ENCODE measurements around the gene CLDN4. TPM values are rescaled to one million over a fixed set of nuclear protein-coding genes. Genes with fewer than 3 reads are reported as not detected.

CLDN4 gene
- total RNA-seq, 2 donors from 2014 or later = 162 to 216 TPM

- intact Hi-C loops (cut with DNase I) = loop anchor here (10.0 kb wide), 1 partner anchor 254 kb away; no protein-coding TSS in a partner anchor
- Histone ChIP-seq H3K36me3 (no peaks in the 10 kb centered on the region), H3K4me1 (replicated peaks) (no peaks in the 10 kb centered on the region), H3K27me3 (replicated peaks; ENCODE audit: insufficient read depth) (no peaks in the 10 kb centered on the region), H3K27ac (no peak overlapping the region), H3K4me3 (no peak overlapping the region), H3K9me3 (no peaks in the 10 kb centered on the region)
- TF ChIP-seq POLR2AphosphoS5 (IDR thresholded peaks at IDR 0.05) (no peak), POLR2A (IDR thresholded peaks at IDR 0.05) (no peak), CTCF (IDR thresholded peaks at IDR 0.05) (no peak)
- WGBS = 78% methylated on average over 2 of the region's 2 CpGs
- no peak for DNase-seq (ENCODE audit: low spot score)
Measured at GRCh38 chr7:73858807-73859206, 28.0 kb downstream of the CLDN4 start.

GRCh38 chr7:73860859-73861258, 30.1 kb downstream of the CLDN4 start, which contains the start of gene TMEM270:
Gene TMEM270, plus strand, starts transcription at chr7:73861159. Its CDS starts 36 bp downstream, at chr7:73861195.
- Histone ChIP-seq H3K36me3 (no peaks in the 10 kb centered on the region), H3K27ac (no peak within 1 kb of the TSS), H3K27me3 (replicated peaks; ENCODE audit: insufficient read depth) (no peaks in the 10 kb centered on the region), H3K4me1 (replicated peaks) (no peaks in the 10 kb centered on the region), H3K4me3 (no peak within 1 kb of the TSS), H3K9me3 (no peaks in the 10 kb centered on the region)
- TF ChIP-seq POLR2AphosphoS5 (IDR thresholded peaks at IDR 0.05) = no peak
- no peak for TF ChIP-seq POLR2A (IDR thresholded peaks at IDR 0.05)
- no peak for TF ChIP-seq CTCF (IDR thresholded peaks at IDR 0.05)
- 93% methylated on average over 10 of the region's 11 CpGs for WGBS
- intact Hi-C loops (cut with DNase I) = loop anchor here (10.0 kb wide), 1 partner anchor 344 kb away; no protein-coding TSS in a partner anchor
- DNase-seq (ENCODE audit: low spot score) = no peak

- WGBS = 90% methylated on average over 12 of the region's 12 CpGs
- H3K4me1 ChIP-seq (replicated peaks) = no peaks in the 10 kb centered on the region
- TF ChIP-seq POLR2A (IDR thresholded peaks at IDR 0.05) (no peak), CTCF (IDR thresholded peaks at IDR 0.05) (no peak), POLR2AphosphoS5 (IDR thresholded peaks at IDR 0.05) (no peak)
- no peaks in the 10 kb centered on the region for H3K9me3 ChIP-seq
- H3K27me3 ChIP-seq (replicated peaks; ENCODE audit: insufficient read depth) = no peaks in the 10 kb centered on the region
- DNase-seq (ENCODE audit: low spot score) = no peak
- no peaks in the 10 kb centered on the region for H3K36me3 ChIP-seq
- intact Hi-C loops (cut with DNase I) = loop anchor here (10.0 kb wide), 1 partner anchor 343 kb away; no protein-coding TSS in a partner anchor
- H3K4me3 ChIP-seq = no peak overlapping the region
- H3K27ac ChIP-seq = no peak overlapping the region
Measured at GRCh38 chr7:73861305-73861704, 30.5 kb downstream of the CLDN4 start.

- Histone ChIP-seq H3K36me3 (no peaks in the 10 kb centered on the region), H3K27ac (no peak overlapping the region), H3K4me1 (replicated peaks) (no peaks in the 10 kb centered on the region), H3K4me3 (no peak overlapping the region), H3K9me3 (no peaks in the 10 kb centered on the region), H3K27me3 (replicated peaks; ENCODE audit: insufficient read depth) (no peaks in the 10 kb centered on the region)
- TF ChIP-seq POLR2AphosphoS5 (IDR thresholded peaks at IDR 0.05) = no peak
- TF ChIP-seq POLR2A (IDR thresholded peaks at IDR 0.05) = no peak
- TF ChIP-seq CTCF (IDR thresholded peaks at IDR 0.05) = no peak
- 94% methylated on average over 6 of the region's 8 CpGs for WGBS
- intact Hi-C loops (cut with DNase I) = loop anchor here (5.0 to 10.0 kb wide), 2 partner anchors 340 to 527 kb away; no protein-coding TSS in a partner anchor
- DNase-seq (ENCODE audit: low spot score) = no peak
Measured at GRCh38 chr7:73864981-73865711, 34.4 kb downstream of the CLDN4 start.
